AG04450 (cell line): ENCODE measurements around the gene TOLLIP. TPM values are rescaled to one million over a fixed set of nuclear protein-coding genes. Genes with fewer than 3 reads are reported as not detected.

Source experiments
- CTCF ChIA-PET: fragments of 300-600, 350-600 bp; formaldehyde crosslinking; extraction: SDS; loops from one replicate; lab custom pipeline; 2022; ENCODE audit warnings: antibody characterized with exemption, inconsistent platforms; lab: Charles Lee
- POLR2A ChIA-PET: fragments of 350-600 bp; formaldehyde crosslinking; extraction: SDS; loops from one replicate; lab custom pipeline; 2021; ENCODE audit warnings: antibody characterized with exemption, inconsistent platforms; lab: Yijun Ruan, JAX
- DNase-seq: peaks from one replicate; pipeline ENCODE4 v3.0.0-alpha.2; 2011; ENCODE audit warnings: low read depth, low spot score
- H3K27ac ChIP-seq: one replicate; pipeline ENCODE4 v1.5.1; 2012; ENCODE audit warnings: low read depth, low read length, control low read depth
- H3K27me3 ChIP-seq: one replicate; pipeline ENCODE4 v1.6.0; 2012; ENCODE audit warnings: low read length; ENCODE audit not compliant: control insufficient read depth, insufficient read depth
- H3K4me3 ChIP-seq: 2 replicates; pipeline ENCODE4 v1.5.1; 2011; ENCODE audit warnings: mild to moderate bottlenecking, low read depth, low read length, control low read depth
- H3K9me3 ChIP-seq: 2 replicates; pipeline ENCODE4 v1.5.1; 2012; ENCODE audit warnings: low read length; ENCODE audit not compliant: control insufficient read depth, insufficient read depth
- CTCF ChIP-seq: IDR thresholded peaks from 2 replicates; pipeline ENCODE4 v1.5.1; 2011; ENCODE audit warnings: low read depth, low read length, control low read depth, inconsistent platforms
- polyA plus RNA-seq: library from polyadenylated mRNA; depleted of rRNA; stranded (reverse); fragments of >200 nt; gene quantifications from 2 replicates; pipeline ENCODE4 v1.2.3, GENCODE V29; 2011

TOLLIP gene
- polyA plus RNA-seq, 1 experiment: 24.3 TPM

- TF ChIP-seq CTCF: no peak
- H3K9me3 ChIP-seq: peaks cover 41% of the 10 kb centered on the region; the same call in 1 of the 2 replicates
- POLR2A ChIA-PET: no interaction called here
- DNase-seq: no peak
- H3K27me3 ChIP-seq: no peaks in the 10 kb centered on the region
- H3K27ac ChIP-seq: no peak overlapping the region
- no peak overlapping the region for H3K4me3 ChIP-seq
- CTCF ChIA-PET: no interaction called here
Observed at GRCh38 chr11:1260023-1260501, 49.4 kb downstream of the TOLLIP start.

GRCh38 chr11:1259561-1259960, 49.9 kb downstream of the TOLLIP start:
- H3K27ac ChIP-seq: no peak overlapping the region
- no peak overlapping the region for H3K4me3 ChIP-seq
- TF ChIP-seq CTCF: no peak
- DNase-seq: no peak
- H3K9me3 ChIP-seq: peaks cover 45% of the 10 kb centered on the region; the same call in 1 of the 2 replicates
- no peaks in the 10 kb centered on the region for H3K27me3 ChIP-seq
- CTCF ChIA-PET: no interaction called here
- POLR2A ChIA-PET: no interaction called here

GRCh38 chr11:1259076-1259461, 50.4 kb downstream of the TOLLIP start:
- ChIA-PET CTCF (no interaction called here), POLR2A (no interaction called here)
- DNase-seq: no peak
- no peak overlapping the region for H3K27ac ChIP-seq
- H3K4me3 ChIP-seq: no peak overlapping the region
- H3K9me3 ChIP-seq: peaks cover 50% of the 10 kb centered on the region
- H3K27me3 ChIP-seq: no peaks in the 10 kb centered on the region
- no peak for TF ChIP-seq CTCF

GRCh38 chr11:1258401-1259075, 50.9 kb downstream of the TOLLIP start:
- CTCF ChIA-PET: no interaction called here
- Histone ChIP-seq H3K27me3 (no peaks in the 10 kb centered on the region), H3K27ac (no peak overlapping the region), H3K9me3 (peaks cover 55% of the 10 kb centered on the region), H3K4me3 (no peak overlapping the region)
- no peak for TF ChIP-seq CTCF
- DNase-seq: no peak
- POLR2A ChIA-PET: no interaction called here

GRCh38 chr11:1257916-1258315, 51.5 kb downstream of the TOLLIP start:
- CTCF ChIA-PET: no interaction called here
- no peaks in the 10 kb centered on the region for H3K27me3 ChIP-seq
- no peak for DNase-seq
- POLR2A ChIA-PET: no interaction called here
- peaks cover 61% of the 10 kb centered on the region for H3K9me3 ChIP-seq
- no peak overlapping the region for H3K27ac ChIP-seq
- no peak for TF ChIP-seq CTCF
- no peak overlapping the region for H3K4me3 ChIP-seq
